Measurements from ENCODE around the gene IGF1R. TPM values are rescaled to one million over a fixed set of nuclear protein-coding genes. Genes with fewer than 3 reads are reported as not detected.

The IGF1R gene
- total RNA-seq, 1 donor from 2014 or later = 47.7 TPM

DNA sequence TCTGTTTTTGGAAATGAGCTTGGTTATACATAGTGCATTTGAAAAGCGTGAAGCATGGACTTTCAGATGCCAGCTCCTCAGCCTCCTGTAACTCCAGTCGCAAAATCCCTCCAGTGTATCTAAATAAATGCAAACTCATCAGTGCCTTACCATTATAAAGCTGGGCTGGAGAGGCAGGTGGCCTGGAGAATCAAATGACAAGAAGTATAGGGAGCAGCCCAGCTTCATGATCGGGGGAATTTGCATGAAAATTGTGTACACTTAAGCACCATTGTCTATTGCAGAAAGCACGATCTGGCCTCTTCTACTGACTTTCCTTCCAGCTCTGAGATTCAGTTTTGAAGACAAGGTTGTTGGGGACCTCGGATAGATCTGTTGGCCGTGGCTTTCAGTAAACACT lies 71.7 kb downstream of the IGF1R start:
- Histone ChIP-seq H3K9me3 (no peaks in the 10 kb centered on the region), H3K27ac (no peak overlapping the region), H3K36me3 (no peaks in the 10 kb centered on the region), H3K27me3 (ENCODE audit: low read depth) (no peaks in the 10 kb centered on the region), H3K4me3 (no peak overlapping the region), H3K4me1 (peaks cover 50% of the 10 kb centered on the region)
- no peak for TF ChIP-seq CTCF (IDR thresholded peaks at IDR 0.05)
- DNase-seq (no peak), ATAC-seq (no peak)
- intact Hi-C loops (cut with DNase I) = no loop called here

- no peak overlapping the region for H3K27ac ChIP-seq
- no peak overlapping the region for H3K4me3 ChIP-seq
- intact Hi-C loops (cut with DNase I) = no loop called here
- DNase-seq (no peak), ATAC-seq (no peak)
- H3K36me3 ChIP-seq = no peaks in the 10 kb centered on the region
- H3K27me3 ChIP-seq (ENCODE audit: low read depth) = no peaks in the 10 kb centered on the region
- TF ChIP-seq CTCF (IDR thresholded peaks at IDR 0.05) = no peak
- no peaks in the 10 kb centered on the region for H3K9me3 ChIP-seq
- H3K4me1 ChIP-seq = peaks cover 42% of the 10 kb centered on the region
Observed at GRCh38 chr15:98720577-98721565, 72.5 kb downstream of the IGF1R start.

GRCh38 chr15:98722209-98722608 lies 73.9 kb downstream of the IGF1R start:
- Histone ChIP-seq H3K27ac (no peak overlapping the region), H3K4me1 (peaks cover 36% of the 10 kb centered on the region), H3K27me3 (ENCODE audit: low read depth) (no peaks in the 10 kb centered on the region), H3K4me3 (no peak overlapping the region), H3K9me3 (no peaks in the 10 kb centered on the region), H3K36me3 (no peaks in the 10 kb centered on the region)
- no peak for TF ChIP-seq CTCF (IDR thresholded peaks at IDR 0.05)
- ATAC-seq (peak; percentile 18 to 66), DNase-seq (no peak)
- intact Hi-C loops (cut with DNase I) = no loop called here

- DNase-seq = no peak
- H3K4me1 ChIP-seq = peaks cover 38% of the 10 kb centered on the region
- ATAC-seq = no peak
- no peaks in the 10 kb centered on the region for H3K36me3 ChIP-seq
- no peak overlapping the region for H3K4me3 ChIP-seq
- no peak for TF ChIP-seq CTCF (IDR thresholded peaks at IDR 0.05)
- H3K27me3 ChIP-seq (ENCODE audit: low read depth) = no peaks in the 10 kb centered on the region
- H3K27ac ChIP-seq = no peak overlapping the region
- intact Hi-C loops (cut with DNase I) = no loop called here
- H3K9me3 ChIP-seq = no peaks in the 10 kb centered on the region
Observed at GRCh38 chr15:98722645-98723044, 74.3 kb downstream of the IGF1R start.

DNA sequence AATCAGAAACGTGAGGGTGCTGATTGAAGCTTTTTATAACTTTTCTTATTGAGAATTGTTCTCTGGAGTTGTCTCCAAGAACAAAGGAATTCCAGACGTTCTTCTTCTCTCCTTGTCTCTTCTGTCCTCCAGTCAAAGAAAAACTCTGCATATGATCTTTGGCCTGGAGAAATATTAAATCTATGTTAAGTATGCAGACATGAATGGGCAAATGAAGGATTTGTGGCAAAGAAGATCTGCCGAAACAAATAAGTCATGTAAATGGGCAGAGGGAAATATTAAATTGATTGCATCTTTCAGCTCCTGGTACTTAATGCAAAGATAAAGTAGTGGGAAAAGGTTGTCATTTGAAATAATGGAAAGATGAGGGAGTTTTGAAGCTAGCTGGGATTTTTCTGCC lies 74.9 kb downstream of the IGF1R start:
- peaks cover 38% of the 10 kb centered on the region for H3K4me1 ChIP-seq
- DNase-seq = no peak
- no peak overlapping the region for H3K27ac ChIP-seq
- TF ChIP-seq CTCF (IDR thresholded peaks at IDR 0.05) = no peak
- H3K9me3 ChIP-seq = no peaks in the 10 kb centered on the region
- intact Hi-C loops (cut with DNase I) = no loop called here
- no peak overlapping the region for H3K4me3 ChIP-seq
- H3K27me3 ChIP-seq (ENCODE audit: low read depth) = no peaks in the 10 kb centered on the region
- no peak for ATAC-seq
- H3K36me3 ChIP-seq = no peaks in the 10 kb centered on the region
